HG03095 (cell line): ENCODE measurements around the gene FZD2.

Source experiments
- ATAC-seq: cut with Tn5 transposase; IDR thresholded peaks from one replicate; pipeline ENCODE4 v1.9.1; 2021; ENCODE audit warnings: moderate library complexity; ENCODE audit not compliant: unreplicated experiment

FZD2 gene

DNA sequence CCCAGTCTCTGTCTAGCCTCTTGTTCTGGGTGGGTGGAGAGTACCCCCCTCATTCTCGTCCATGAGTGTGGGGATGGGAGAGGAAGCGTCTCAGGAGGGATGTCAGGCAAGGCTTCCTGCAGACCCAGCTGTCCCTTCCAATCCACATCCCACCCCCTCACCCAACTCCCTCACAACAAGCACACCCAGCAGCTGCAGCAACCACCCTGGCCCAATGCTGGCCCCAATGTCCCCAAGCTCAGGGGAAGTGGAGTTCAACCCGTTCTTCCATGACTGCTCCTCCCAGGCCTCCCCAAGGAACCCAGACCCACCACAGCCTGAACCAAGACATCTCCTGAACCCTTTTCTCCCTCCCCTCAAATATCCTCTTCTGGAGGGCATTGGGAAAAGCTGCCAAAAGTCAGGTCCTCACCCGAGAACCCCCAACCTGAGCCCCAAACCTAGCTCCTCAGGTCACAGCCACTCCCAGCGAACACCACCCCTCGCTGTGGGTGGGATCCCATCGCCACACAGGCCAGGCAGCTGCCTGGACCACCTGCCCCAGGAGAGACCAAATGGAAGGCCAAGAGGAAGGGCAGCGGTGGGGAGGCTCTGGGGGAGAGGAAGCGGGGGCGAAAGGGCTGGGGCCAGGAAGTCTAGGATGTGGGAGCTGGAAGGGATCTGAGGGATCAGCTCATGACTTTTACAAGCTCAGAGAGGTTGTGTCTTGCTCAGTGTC, 47.6 kb downstream of the FZD2 start:
- no peak for ATAC-seq

DNA sequence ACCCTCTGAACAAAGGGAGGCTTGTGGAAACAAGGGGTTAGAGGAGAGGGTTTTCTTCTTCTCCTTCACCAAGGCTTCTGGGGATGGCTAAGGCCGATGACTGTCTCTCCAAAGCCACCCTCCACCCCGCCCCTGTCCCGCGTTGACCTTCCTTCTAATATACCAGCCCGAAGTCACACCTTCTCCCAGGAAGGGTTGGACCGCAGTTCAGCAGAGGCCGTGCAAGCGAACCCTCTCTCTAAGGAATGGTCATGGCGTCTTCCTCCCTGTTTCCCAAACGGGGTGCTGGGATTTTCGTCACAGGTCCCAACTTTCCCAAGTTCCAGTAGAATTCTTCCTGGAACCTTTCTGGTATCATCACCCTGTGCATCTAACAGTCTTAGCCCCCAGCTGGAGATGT, 49.4 kb downstream of the FZD2 start:
- no peak for ATAC-seq

DNA sequence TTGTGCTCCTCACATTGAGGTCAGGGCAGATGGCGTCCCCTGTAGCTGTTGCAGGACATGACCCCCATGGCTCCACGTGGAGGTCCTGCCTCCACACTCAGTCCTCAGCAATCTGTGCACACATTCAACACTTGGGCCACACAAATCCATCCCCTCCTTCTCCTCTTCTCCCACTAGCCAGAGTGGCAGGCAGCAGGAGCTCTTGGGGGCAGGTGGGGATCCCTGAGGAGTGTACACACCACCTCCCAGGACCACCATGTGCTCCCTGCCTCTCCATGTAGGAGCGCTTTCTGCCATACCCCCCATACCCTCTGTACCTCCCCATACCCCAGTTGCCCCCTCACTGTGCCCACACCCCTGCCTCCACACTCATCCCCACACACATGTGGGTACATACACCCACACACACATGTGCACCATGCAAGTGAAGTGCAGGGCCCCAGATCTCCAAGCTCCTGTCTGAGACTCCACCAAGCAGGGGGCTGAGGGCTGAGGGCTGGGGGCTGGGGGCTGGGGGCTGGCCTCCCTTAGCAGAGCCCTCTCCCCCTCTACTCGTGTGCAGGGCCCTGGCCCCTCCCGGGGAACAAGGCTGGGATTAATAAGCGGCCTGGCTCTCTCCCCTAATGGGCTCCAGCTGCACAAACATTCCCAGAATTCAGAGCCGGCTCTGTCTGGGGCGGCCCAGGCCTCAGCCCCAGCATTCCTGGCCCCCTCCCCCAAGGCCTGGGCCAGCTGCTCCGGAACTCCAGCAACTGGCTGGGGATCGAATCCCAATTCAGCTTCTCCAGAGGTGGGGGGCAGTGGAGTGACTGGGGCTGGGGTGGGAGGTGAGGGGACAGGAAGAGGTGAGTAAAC, 50.8 kb downstream of the FZD2 start:
- ATAC-seq, result no peak

DNA sequence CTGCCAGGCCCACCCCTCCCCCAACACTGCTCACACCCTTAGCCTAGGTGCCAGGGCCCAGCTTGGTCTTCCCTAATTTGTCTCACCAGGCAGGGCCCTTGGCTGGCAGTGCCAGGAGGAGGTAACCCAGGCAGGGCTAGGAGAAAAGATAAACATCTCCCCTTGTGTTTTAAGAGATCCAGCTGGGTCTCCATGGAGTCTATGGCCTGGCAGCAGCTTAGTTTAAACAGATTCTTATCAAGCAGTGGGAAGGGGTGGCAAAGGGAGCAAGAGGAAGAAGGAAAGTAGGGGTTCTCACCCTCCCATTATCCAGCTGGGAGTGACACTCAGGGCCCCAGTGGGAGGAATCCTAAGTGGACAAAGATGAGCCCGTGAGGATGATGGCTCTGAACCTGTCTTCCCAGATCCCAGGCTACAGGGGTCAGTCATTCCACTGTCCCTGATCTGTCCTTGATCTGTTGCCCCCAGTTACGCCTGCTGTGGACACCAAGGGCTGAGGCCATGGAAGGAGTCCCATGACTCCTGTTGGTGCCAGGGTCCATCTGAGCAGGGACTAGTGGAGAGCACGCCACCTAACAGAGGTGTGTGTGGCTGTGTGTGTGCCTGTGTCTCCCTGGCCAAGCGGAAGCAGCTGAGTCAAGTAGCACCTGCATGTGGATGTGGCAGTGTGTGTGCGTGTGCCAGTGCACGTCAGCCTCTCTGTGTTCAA, 51.6 kb downstream of the FZD2 start:
- ATAC-seq, result no peak

DNA sequence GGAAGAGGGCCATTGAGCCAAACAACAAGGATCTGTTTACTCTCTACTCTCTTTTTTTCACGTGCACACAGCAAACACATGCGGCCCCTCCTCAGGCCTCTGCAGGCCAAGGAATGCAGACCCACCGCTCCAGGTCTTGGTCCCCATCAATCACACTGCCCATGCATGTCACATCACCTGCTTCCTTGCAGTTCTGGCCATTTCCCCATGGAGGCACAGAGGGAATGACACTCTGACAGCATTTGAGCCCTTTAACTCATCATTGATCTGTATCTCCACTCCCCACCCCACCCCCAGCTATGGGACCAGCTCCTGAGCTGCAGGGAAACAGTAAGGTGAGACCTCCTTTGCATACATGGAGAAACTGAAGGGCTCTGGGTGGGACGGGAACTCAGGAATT, 53.0 kb downstream of the FZD2 start:
- no peak for ATAC-seq
